CD4-positive, alpha-beta T cell treated with Interleukin-6 at 100 ng/mL for 8 hours (primary cell): ENCODE measurements around the gene SLC4A1AP.

ENCODE experiments used
- DNase-seq: peaks from one replicate; pipeline ENCODE4 v3.0.0-alpha.2; 2020; ENCODE audit warnings: mixed read lengths, low spot score

Gene SLC4A1AP

DNA sequence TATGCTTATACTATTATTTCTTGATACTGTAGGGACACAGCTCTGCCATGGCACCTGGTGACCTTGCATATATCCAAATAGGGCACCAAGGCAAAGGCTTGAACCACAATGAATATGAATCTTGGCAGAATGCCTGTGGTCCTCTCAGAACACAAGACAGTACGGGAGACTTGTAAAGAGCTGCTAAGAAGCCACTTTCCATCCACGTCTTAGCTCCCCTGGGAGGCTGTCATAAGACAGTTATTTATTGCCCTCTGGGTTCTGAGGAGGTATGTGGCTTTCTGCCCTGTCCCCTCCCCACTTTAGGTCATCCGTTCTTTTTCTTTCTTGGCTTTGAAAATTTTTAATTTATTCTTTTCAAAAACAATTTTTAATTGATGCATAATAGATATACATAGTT is 78.0 kb downstream of the SLC4A1AP start:
- DNase-seq = no peak

DNA sequence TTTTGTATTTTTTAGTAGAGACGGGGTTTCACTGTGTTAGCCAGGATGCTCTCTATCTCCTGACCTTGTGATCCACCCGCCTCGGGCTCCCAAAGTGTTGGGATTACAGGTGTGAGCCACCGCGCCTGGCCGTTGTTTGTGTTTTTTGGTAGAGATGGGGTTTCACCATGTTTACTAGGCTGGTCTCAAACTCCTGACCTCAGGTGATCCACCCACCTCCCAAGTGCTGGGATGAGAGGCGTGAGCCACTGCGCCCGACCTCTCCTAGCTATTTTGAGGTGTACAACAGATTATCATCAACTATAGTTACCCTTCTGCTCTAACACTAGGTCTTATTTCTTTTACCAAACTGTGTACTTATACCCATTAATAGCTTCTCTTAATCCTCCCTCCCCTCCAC is 78.9 kb downstream of the SLC4A1AP start:
- DNase-seq = no peak
